ENCODE results near the gene CST9. TPM values are rescaled to one million over a fixed set of nuclear protein-coding genes. Genes with fewer than 3 reads are reported as not detected.

The CST9 gene
- total and polyA plus RNA-seq, 2 of the 13 experiments (the other 11 are each of a cell fraction or from before 2014, with no cell fraction given): 0.07 TPM; not detected in 1

DNA sequence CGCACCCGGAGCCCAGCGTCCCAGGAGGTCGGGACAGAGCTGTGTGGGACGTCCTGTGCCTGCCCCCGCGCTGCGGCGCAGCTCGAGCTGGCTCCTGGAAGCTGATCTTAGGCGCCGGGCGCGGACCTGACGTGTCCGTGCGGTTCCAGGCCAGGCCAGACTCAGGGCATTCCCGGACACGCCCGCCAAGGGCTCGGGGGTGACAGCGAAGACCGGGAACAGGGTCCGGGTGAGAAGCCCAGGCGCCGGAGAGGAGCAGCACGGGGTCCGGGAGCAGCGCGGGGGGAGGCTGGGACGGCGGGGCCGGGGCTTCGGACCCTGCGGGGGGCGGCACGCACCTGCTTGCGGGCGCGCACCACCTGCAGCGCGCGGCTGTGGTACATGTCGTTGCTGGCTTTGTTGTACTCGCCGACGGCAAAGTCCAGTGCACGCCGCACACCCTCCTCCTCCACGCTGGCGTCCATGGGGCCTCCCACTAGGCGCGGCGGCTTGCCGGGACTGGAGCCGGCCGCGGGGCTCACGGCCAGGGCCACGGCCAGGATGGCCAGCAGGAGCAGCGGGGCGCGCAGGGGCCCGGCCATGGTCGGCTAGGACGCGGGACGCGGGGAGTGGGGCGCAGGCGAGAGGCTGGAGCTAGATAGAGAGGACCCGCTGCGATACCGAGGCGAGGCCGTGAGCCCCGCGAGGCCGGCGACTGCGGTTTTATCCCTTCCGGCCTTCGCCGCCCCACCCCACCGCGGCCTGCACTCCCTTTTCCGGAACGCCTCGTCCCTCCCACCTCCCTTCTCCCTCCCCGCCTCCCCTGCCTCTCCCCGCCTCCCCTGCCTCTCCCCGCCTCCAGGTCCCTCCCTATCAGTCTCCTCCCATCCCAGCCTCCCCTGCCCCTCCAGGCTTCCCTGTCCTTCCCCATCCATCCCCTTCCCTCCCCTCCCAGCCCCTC is 31.8 kb upstream of the CST9 start, which contains the start of gene CST3 (continued):
- TF ChIP-seq NCOA1 (CRISPR knock-in tag; IDR thresholded peaks at IDR 0.05) (0 out of 2 replicates have a peak, but pooled peaks have one; percentile 70), SOX5 (CRISPR knock-in tag; IDR thresholded peaks at IDR 0.05; ENCODE audit: borderline replicate concordance) (no peak; the same call in none of the 2 replicates), ZNF83 (CRISPR knock-in tag; IDR thresholded peaks at IDR 0.05; ENCODE audit: borderline replicate concordance) (peak; percentile 80; the same call in 1 of the 2 replicates), NRL (CRISPR knock-in tag; IDR thresholded peaks at IDR 0.05; ENCODE audit: borderline replicate concordance) (peak; percentile 95), BHLHE40 (IDR thresholded peaks at IDR 0.05; ENCODE audit: low read length) (0 out of 2 replicates have a peak, but pooled peaks have one; percentile 10), SP2 (CRISPR knock-in tag; IDR thresholded peaks at IDR 0.05) (peak; percentile 65; the same call in 1 of the 2 replicates), MAZ (IDR thresholded peaks at IDR 0.05; ENCODE audit: borderline replicate concordance, low read depth, low read length) (peak; percentile 98), MAZ (CRISPR knock-in tag; IDR thresholded peaks at IDR 0.05; ENCODE audit: low read depth) (peak; percentile 94), THAP11 (CRISPR knock-in tag; IDR thresholded peaks at IDR 0.05) (peak; percentile 59), RFXAP (CRISPR knock-in tag; IDR thresholded peaks at IDR 0.05; ENCODE audit: borderline replicate concordance) (peak; percentile 76; the same call in 1 of the 2 replicates), PHF5A (CRISPR knock-in tag; IDR thresholded peaks at IDR 0.05; ENCODE audit: low read depth, unreplicated experiment) (peak; percentile 79), PRPF4 (IDR thresholded peaks at IDR 0.05; ENCODE audit: low read depth, low read length, poor library complexity, severe bottlenecking) (no peak), KMT2A (CRISPR knock-in tag; IDR thresholded peaks at IDR 0.05) (peak; percentile 87)
- TF ChIP-seq, protein P1, sequence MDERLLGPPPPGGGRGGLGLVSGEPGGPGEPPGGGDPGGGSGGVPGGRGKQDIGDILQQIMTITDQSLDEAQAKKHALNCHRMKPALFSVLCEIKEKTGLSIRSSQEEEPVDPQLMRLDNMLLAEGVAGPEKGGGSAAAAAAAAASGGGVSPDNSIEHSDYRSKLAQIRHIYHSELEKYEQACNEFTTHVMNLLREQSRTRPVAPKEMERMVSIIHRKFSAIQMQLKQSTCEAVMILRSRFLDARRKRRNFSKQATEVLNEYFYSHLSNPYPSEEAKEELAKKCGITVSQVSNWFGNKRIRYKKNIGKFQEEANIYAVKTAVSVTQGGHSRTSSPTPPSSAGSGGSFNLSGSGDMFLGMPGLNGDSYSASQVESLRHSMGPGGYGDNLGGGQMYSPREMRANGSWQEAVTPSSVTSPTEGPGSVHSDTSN (CRISPR knock-in tag; IDR thresholded peaks at IDR 0.05): no peak
- TF ChIP-seq, protein P2, sequence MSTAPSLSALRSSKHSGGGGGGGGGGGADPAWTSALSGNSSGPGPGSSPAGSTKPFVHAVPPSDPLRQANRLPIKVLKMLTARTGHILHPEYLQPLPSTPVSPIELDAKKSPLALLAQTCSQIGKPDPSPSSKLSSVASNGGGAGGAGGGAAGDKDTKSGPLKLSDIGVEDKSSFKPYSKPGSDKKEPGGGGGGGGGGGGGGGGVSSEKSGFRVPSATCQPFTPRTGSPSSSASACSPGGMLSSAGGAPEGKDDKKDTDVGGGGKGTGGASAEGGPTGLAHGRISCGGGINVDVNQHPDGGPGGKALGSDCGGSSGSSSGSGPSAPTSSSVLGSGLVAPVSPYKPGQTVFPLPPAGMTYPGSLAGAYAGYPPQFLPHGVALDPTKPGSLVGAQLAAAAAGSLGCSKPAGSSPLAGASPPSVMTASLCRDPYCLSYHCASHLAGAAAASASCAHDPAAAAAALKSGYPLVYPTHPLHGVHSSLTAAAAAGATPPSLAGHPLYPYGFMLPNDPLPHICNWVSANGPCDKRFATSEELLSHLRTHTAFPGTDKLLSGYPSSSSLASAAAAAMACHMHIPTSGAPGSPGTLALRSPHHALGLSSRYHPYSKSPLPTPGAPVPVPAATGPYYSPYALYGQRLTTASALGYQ (CRISPR knock-in tag; IDR thresholded peaks at IDR 0.05): peak; percentile 61
- TF ChIP-seq, protein P3, sequence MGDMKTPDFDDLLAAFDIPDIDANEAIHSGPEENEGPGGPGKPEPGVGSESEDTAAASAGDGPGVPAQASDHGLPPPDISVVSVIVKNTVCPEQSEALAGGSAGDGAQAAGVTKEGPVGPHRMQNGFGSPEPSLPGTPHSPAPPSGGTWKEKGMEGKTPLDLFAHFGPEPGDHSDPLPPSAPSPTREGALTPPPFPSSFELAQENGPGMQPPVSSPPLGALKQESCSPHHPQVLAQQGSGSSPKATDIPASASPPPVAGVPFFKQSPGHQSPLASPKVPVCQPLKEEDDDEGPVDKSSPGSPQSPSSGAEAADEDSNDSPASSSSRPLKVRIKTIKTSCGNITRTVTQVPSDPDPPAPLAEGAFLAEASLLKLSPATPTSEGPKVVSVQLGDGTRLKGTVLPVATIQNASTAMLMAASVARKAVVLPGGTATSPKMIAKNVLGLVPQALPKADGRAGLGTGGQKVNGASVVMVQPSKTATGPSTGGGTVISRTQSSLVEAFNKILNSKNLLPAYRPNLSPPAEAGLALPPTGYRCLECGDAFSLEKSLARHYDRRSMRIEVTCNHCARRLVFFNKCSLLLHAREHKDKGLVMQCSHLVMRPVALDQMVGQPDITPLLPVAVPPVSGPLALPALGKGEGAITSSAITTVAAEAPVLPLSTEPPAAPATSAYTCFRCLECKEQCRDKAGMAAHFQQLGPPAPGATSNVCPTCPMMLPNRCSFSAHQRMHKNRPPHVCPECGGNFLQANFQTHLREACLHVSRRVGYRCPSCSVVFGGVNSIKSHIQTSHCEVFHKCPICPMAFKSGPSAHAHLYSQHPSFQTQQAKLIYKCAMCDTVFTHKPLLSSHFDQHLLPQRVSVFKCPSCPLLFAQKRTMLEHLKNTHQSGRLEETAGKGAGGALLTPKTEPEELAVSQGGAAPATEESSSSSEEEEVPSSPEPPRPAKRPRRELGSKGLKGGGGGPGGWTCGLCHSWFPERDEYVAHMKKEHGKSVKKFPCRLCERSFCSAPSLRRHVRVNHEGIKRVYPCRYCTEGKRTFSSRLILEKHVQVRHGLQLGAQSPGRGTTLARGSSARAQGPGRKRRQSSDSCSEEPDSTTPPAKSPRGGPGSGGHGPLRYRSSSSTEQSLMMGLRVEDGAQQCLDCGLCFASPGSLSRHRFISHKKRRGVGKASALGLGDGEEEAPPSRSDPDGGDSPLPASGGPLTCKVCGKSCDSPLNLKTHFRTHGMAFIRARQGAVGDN (CRISPR knock-in tag; IDR thresholded peaks at IDR 0.05): peak; percentile 97
- TF ChIP-seq, protein P4, sequence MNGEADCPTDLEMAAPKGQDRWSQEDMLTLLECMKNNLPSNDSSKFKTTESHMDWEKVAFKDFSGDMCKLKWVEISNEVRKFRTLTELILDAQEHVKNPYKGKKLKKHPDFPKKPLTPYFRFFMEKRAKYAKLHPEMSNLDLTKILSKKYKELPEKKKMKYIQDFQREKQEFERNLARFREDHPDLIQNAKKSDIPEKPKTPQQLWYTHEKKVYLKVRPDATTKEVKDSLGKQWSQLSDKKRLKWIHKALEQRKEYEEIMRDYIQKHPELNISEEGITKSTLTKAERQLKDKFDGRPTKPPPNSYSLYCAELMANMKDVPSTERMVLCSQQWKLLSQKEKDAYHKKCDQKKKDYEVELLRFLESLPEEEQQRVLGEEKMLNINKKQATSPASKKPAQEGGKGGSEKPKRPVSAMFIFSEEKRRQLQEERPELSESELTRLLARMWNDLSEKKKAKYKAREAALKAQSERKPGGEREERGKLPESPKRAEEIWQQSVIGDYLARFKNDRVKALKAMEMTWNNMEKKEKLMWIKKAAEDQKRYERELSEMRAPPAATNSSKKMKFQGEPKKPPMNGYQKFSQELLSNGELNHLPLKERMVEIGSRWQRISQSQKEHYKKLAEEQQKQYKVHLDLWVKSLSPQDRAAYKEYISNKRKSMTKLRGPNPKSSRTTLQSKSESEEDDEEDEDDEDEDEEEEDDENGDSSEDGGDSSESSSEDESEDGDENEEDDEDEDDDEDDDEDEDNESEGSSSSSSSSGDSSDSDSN (CRISPR knock-in tag; IDR thresholded peaks at IDR 0.05): peak; percentile 94
- TF ChIP-seq, protein P5, sequence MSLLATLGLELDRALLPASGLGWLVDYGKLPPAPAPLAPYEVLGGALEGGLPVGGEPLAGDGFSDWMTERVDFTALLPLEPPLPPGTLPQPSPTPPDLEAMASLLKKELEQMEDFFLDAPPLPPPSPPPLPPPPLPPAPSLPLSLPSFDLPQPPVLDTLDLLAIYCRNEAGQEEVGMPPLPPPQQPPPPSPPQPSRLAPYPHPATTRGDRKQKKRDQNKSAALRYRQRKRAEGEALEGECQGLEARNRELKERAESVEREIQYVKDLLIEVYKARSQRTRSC (CRISPR knock-in tag; IDR thresholded peaks at IDR 0.05; ENCODE audit: low read depth): peak; percentile 38; the same call in 1 of the 2 replicates

Measured in HepG2 (cell line).